HG03095 (cell line): ENCODE measurements around the gene CKB.

Experiments
- ATAC-seq: cut with Tn5 transposase; IDR thresholded peaks from one replicate; pipeline ENCODE4 v1.9.1; 2021; ENCODE audit warnings: moderate library complexity; ENCODE audit not compliant: unreplicated experiment

CKB gene

DNA sequence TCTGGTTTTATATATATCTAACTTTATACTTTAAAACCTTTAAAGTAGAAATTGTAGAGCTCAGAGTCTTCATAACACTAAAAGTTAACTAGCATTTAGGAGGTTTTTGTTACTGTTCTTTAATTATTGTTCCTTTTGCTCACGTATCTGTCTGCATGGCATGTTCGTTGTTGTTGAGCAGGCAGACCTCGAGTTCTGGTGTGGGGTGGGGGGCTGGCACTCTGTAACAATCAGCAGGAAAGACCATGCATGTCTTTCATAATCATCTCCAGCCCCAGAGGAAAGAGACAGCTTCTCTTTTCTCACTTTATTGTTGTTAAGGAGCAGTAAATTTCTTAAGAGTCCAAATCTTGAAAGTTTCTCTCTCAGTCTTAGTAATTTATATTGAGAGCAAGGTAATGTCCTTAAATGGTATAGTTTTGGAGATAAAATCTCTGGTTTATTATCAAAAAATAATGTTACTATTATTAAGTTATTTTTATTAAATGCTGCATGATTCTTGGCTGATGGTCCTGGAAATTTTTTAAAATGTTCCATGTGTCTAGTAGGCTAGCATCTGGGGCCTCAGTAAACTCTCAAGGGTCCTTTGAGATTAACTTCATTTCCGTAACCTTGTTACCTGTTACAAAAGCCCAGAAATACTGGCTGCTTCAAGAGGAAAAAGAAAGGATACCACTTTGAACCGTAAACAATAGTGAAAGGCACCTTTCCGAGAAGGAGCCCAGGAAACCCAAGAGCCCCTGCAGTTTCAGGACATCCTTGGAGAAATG is 30.3 kb downstream of the CKB start:
- no peak for ATAC-seq

DNA sequence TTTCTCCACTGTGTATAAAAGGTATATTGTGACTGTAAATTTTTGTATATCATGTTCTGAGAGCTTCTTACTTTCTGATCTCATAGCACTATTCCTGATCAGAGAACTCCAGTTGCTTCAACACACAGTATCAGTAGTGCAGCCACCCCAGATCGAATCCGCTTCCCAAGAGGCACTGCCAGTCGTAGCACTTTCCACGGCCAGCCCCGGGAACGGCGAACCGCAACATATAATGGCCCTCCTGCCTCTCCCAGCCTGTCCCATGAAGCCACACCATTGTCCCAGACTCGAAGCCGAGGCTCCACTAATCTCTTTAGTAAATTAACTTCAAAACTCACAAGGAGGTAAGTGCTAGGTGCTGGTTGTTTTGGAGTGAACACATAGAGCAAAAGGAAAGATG is 30.9 kb downstream of the CKB start:
- no peak for ATAC-seq

DNA sequence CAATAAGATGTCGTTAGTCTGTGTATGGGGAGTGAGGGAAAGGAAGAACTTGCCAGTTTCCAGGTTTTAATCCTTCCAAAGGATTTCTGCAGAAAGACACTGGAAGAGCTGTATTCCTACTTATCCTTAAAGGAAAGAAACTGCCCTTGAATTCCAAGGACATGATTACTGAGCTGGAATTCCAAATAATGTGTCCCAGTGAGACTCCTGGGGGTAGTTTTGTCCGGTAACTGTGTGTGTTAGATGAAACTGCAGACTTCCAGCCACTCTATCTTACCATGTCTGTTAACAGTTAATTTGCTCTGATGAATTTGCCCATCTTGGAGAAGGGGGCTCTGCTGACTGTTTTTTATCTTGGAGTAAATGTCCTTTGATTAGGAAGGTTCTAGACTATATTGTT is 33.0 kb downstream of the CKB start:
- no peak for ATAC-seq

- ATAC-seq = no peak
Measured at GRCh38 chr14:103488960-103489359, 33.7 kb downstream of the CKB start.

DNA sequence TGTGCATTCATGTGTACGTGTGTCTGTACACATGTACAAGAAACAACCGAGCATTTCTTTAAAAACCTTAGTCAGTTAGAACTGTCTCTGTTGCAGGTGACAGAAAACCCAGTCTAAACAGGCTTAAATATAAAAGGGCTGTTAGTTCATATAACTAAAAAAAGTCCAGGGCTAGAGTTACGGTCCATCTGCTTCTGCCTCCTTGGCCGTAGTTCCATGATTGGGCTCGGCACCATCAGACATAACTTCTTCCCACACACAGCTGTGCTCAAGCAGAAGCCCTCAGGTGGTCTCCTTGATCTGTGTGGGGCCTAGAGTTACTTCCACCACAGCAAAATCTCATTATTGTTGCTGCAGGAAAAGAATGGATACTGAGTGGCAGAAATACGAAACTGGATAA is 34.6 kb downstream of the CKB start:
- ATAC-seq = no peak

DNA sequence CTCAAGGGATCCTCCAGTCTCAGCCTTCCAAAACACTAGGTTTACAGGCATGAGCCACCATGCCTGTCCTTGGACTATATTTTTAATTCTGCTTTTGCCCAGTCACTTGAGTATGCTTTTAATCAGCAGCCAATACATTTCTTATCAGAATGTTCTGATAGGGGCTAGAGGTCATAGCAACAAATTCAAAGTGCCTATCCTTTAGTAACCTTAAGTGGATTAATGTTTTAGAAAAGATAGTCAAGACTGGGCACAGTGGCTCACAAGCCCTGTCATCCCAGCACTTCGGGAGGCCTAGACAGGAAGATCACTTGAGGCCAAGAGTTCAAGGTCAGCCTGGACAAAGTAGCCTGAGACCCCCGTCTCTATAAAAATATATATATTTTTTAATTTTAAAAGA is 37.1 kb downstream of the CKB start:
- ATAC-seq = no peak

GRCh38 chr14:103483600-103483999 is 39.0 kb downstream of the CKB start:
- ATAC-seq = no peak

DNA sequence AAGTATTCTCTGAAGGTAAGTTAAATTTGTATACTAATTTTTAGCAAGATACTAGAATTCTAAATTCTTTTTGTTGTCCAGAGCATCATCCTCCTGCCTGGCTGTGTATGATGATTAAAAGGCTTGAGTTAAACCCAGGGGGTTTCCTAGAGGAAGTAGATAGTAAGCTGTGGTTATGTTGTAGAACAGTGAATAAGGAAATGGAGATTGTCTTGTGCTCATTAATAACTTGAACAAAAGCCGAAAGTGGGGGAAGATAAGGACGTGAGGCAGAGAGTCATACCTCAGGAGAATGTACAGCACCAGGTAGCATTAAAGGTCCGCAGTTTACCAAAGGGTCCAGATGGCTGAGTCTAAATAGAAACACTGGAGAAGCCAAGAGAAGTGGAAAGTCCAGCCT is 42.0 kb downstream of the CKB start:
- no peak for ATAC-seq

- no peak for ATAC-seq
Measured at GRCh38 chr14:103476631-103477030, 46.0 kb downstream of the CKB start.

- no peak for ATAC-seq
Measured at GRCh38 chr14:103476065-103476464, 46.6 kb downstream of the CKB start.

DNA sequence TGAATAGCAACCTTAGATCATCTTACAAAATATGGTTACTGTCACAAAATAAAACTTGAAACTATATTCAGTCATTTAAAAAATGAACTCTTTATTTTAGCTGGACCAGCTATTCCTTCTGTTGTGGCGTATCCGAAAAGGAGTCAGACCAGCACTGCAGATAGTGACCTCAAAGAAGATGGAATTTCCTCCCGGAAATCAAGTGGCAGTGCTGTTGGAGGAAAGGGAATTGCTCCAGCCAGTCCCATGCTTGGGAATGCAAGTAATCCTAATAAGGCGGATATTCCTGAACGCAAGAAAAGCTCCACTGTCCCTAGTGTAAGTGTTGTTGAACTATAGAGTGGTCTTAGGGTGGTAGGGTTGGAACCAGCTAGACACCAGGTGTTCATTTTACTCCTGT is 47.7 kb downstream of the CKB start:
- ATAC-seq = no peak

GRCh38 chr14:103472939-103473338 is 49.7 kb downstream of the CKB start:
- no peak for ATAC-seq
